MV-4-11 (cell line): ENCODE results near the gene FETUB.
"Not testable (repeated sequence)": the region's sequence is repeated elsewhere in the genome, so short reads cannot be mapped to it uniquely, and the experiment has no call there.

Experiments
- DNase-seq: peaks from one replicate; lab custom pipeline; 2025; lab: John Stamatoyannopoulos, UW

FETUB gene

GRCh38 chr3:186613637-186614265 is 26.4 kb upstream of the FETUB start:
- DNase-seq = no peak

- no peak for DNase-seq
Measured at GRCh38 chr3:186614266-186614596, 26.0 kb upstream of the FETUB start.

- DNase-seq = peak; percentile 57
Measured at GRCh38 chr3:186614597-186615483, 25.4 kb upstream of the FETUB start.

- no peak for DNase-seq
Measured at GRCh38 chr3:186616299-186616617, 23.9 kb upstream of the FETUB start.

- DNase-seq = peak; percentile 77
Measured at GRCh38 chr3:186617036-186617946, 22.9 kb upstream of the FETUB start.

GRCh38 chr3:186618318-186618938 is 21.8 kb upstream of the FETUB start:
- DNase-seq = no peak

- no peak for DNase-seq
Measured at GRCh38 chr3:186619787-186620212, 20.4 kb upstream of the FETUB start.

GRCh38 chr3:186620213-186621092 is 19.7 kb upstream of the FETUB start:
- DNase-seq = no peak

- no peak for DNase-seq
Measured at GRCh38 chr3:186621894-186622650, 18.1 kb upstream of the FETUB start.

GRCh38 chr3:186622651-186623310 is 17.4 kb upstream of the FETUB start:
- DNase-seq = no peak

GRCh38 chr3:186624598-186624997 is 15.6 kb upstream of the FETUB start:
- DNase-seq = no peak

GRCh38 chr3:186625600-186626042 is 14.6 kb upstream of the FETUB start:
- no peak for DNase-seq

GRCh38 chr3:186626254-186626847 is 13.8 kb upstream of the FETUB start:
- no peak for DNase-seq

- no peak for DNase-seq
Measured at GRCh38 chr3:186627852-186628414, 12.3 kb upstream of the FETUB start.

- DNase-seq = no peak
Measured at GRCh38 chr3:186628756-186629155, 11.4 kb upstream of the FETUB start.

- DNase-seq = no peak
Measured at GRCh38 chr3:186630950-186631641, 9.1 kb upstream of the FETUB start.

GRCh38 chr3:186633481-186633880 is 6.7 kb upstream of the FETUB start:
- DNase-seq = no peak

GRCh38 chr3:186634207-186634606 is 6.0 kb upstream of the FETUB start:
- DNase-seq = not testable (repeated sequence)
